Neutrophil (primary cell): Measurements from ENCODE around the gene NWD2.

ENCODE experiments used
- H3K27ac ChIP-seq: fragments of 200-600 bp; sonication (generic); 2 replicates; pipeline ENCODE4 v1.5.1; 2016; ENCODE audit warnings: mild to moderate bottlenecking, moderate library complexity
- H3K27me3 ChIP-seq: fragments of 200-600 bp; sonication (generic); 2 replicates; pipeline ENCODE4 v1.6.0; 2016; ENCODE audit warnings: mild to moderate bottlenecking
- H3K36me3 ChIP-seq: fragments of 200-600 bp; sonication (generic); 2 replicates; pipeline ENCODE4 v1.5.1; 2017
- H3K4me1 ChIP-seq, 2 experiments: fragments of 200-600 bp in 1 of 2; sonication (generic) in 1 of 2; 1 replicate in 1 of 2; 2 replicates in 1 of 2; pipeline versions ENCODE4 v1.5.1 to v1.6.1; 2013 to 2016; ENCODE audit warnings: low read depth in 1 of 2, low read length in 1 of 2, mild to moderate bottlenecking in 1 of 2, moderate library complexity in 1 of 2; ENCODE audit not compliant: control insufficient read depth in 1 of 2, insufficient read depth in 1 of 2
- H3K4me3 ChIP-seq, 2 experiments: fragments of 200-600 bp in 1 of 2; sonication (generic) in 1 of 2; 1 replicate in 1 of 2; 2 replicates in 1 of 2; pipeline ENCODE4 v1.5.1; 2013 to 2016; ENCODE audit warnings: low read depth in 1 of 2, low read length in 1 of 2, mild to moderate bottlenecking in 1 of 2, moderate library complexity in 1 of 2
- H3K9me3 ChIP-seq: fragments of 200-600 bp; sonication (generic); 2 replicates; pipeline ENCODE4 v1.5.1; 2016
- TF ChIP-seq, protein P1 (sequence below): fragments of 200-600 bp; sonication (generic); IDR thresholded peaks from 2 replicates; pipeline ENCODE4 v1.5.1; 2016; ENCODE audit warnings: antibody characterized with exemption

The NWD2 gene

DNA sequence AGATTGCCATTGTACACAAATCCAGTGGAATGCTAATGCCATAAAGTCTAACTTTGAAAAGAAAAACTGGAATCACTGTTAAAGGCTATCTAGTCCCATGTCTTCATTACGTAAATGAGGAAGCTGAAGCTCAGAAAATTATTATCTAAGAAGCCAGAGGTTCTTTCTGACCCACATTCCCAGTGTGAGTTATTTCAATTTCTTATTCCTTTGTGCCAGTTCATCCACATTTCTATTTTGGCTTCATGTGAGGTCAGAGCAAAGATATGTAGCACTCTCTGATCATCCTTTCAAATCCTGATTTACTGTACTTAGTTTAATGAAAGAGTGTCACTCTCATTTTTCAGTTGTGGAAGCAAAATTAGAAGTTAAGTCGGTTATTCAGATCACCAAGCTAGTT, 24.6 kb upstream of the NWD2 start:
- no peaks in the 10 kb centered on the region for H3K4me1 ChIP-seq
- no peaks in the 10 kb centered on the region for H3K36me3 ChIP-seq
- H3K4me3 ChIP-seq = no peak overlapping the region
- no peaks in the 10 kb centered on the region for H3K9me3 ChIP-seq
- TF ChIP-seq, protein P1, sequence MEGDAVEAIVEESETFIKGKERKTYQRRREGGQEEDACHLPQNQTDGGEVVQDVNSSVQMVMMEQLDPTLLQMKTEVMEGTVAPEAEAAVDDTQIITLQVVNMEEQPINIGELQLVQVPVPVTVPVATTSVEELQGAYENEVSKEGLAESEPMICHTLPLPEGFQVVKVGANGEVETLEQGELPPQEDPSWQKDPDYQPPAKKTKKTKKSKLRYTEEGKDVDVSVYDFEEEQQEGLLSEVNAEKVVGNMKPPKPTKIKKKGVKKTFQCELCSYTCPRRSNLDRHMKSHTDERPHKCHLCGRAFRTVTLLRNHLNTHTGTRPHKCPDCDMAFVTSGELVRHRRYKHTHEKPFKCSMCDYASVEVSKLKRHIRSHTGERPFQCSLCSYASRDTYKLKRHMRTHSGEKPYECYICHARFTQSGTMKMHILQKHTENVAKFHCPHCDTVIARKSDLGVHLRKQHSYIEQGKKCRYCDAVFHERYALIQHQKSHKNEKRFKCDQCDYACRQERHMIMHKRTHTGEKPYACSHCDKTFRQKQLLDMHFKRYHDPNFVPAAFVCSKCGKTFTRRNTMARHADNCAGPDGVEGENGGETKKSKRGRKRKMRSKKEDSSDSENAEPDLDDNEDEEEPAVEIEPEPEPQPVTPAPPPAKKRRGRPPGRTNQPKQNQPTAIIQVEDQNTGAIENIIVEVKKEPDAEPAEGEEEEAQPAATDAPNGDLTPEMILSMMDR = no peak
- no peak overlapping the region for H3K27ac ChIP-seq
- H3K27me3 ChIP-seq = no peaks in the 10 kb centered on the region

DNA sequence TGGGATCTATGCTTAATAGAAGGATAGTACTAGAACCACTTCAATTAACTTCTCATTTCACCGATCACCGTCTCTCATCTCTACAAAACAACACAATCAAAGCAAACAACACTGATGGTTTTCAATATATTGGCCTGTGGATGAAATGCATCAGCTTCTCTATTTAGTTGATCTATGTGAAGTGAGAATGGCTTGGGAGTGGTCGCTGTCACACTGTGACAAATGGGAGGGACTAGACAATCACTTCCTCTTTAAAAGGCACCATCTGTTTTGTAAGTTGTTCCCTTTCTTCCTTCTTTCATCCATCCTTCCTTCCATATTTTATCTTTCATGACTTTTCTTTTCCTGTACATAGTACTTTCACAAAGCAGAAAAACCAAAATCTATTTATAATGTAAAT, 23.9 kb upstream of the NWD2 start:
- Histone ChIP-seq H3K36me3 (no peaks in the 10 kb centered on the region), H3K9me3 (no peaks in the 10 kb centered on the region), H3K27ac (no peak overlapping the region), H3K4me3 (no peak overlapping the region), H3K4me1 (no peaks in the 10 kb centered on the region), H3K27me3 (no peaks in the 10 kb centered on the region)
- TF ChIP-seq, protein P1 = no peak

DNA sequence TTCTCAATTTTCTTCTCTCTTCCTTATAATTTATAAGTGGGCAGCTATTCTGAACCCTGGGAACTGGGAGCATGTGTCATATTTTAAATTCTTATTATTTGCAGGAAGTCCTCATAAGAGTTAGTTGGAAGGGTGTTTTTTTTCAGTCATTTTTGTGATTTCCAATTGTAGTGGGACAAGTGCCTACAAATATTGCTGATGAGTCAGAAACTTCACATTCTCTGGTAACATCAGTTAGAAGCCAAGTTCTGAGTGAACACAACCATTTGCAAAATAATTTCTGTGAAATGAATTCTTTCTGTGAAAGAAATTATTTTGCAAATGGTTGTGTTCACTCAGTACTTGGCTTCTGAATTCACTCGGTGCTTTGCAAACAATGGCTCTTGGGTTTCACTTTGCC, 20.8 kb upstream of the NWD2 start:
- Histone ChIP-seq H3K4me1 (no peaks in the 10 kb centered on the region), H3K27ac (no peak overlapping the region), H3K36me3 (no peaks in the 10 kb centered on the region), H3K27me3 (no peaks in the 10 kb centered on the region), H3K9me3 (no peaks in the 10 kb centered on the region), H3K4me3 (no peak overlapping the region)
- TF ChIP-seq, protein P1 = no peak

DNA sequence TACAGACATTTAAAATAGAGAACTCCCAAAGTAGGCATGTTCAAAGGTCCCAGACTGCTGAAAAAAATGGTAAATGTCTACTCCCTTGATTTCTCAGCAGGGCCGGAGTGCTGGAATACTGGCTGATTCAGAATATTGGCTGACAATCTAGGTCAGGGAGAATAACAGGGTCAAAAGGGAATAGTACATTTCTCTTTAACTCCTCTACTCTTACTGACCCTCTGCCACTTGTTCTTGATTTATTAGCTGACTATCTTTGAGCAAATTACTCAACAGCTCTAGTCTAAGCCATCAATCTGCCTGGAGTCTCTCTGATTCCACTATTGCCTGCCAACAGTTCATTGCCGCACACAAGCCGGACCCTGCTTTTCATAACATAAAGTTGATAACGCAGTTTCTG, 19.7 kb upstream of the NWD2 start:
- H3K27ac ChIP-seq = no peak overlapping the region
- TF ChIP-seq, protein P1 = no peak
- H3K4me3 ChIP-seq = no peak overlapping the region
- no peaks in the 10 kb centered on the region for H3K9me3 ChIP-seq
- no peaks in the 10 kb centered on the region for H3K27me3 ChIP-seq
- H3K36me3 ChIP-seq = no peaks in the 10 kb centered on the region
- H3K4me1 ChIP-seq = no peaks in the 10 kb centered on the region

DNA sequence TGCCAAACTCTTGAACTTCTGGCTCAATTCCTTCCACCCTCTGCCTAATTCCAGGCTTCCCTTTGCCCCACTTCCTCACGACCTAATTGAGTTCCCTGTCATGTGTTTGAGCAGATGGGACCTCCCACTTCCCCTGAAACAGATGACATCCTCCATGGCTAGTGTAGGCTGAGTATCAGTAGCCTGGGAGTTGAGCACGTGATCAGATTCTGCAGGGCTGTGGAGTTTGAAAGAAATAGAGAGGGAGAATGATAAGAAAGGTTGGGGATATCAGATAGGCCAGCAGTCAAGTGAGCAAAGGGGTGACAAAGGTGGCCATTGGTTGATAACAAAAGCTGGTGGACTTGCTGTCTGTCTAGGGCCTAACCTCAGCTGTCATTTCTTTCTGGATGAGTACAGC, 18.8 kb upstream of the NWD2 start:
- no peaks in the 10 kb centered on the region for H3K36me3 ChIP-seq
- no peaks in the 10 kb centered on the region for H3K9me3 ChIP-seq
- TF ChIP-seq, protein P1 = no peak
- H3K27me3 ChIP-seq = no peaks in the 10 kb centered on the region
- H3K4me3 ChIP-seq = no peak overlapping the region
- H3K4me1 ChIP-seq = no peaks in the 10 kb centered on the region
- H3K27ac ChIP-seq = no peak overlapping the region

DNA sequence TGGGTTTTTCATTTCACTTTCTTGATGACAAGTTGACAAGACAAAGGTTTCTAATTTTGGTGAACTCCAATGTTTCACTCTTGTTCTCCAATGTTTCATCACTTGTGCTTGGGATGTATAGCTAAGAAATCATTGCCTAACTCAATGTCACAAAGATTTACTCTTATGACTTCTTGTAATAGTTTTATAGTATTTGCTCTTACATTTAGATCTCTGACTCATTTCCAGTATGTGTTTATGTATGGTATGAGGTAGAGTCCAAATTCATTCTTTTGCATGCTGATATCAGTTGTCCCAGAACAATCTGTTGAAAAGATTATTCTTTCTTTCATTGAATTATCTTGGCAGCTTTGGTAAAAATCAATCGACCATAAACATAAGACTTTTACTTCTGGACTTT, 12.2 kb upstream of the NWD2 start:
- no peaks in the 10 kb centered on the region for H3K9me3 ChIP-seq
- H3K27me3 ChIP-seq = no peaks in the 10 kb centered on the region
- TF ChIP-seq, protein P1 = no peak

More for the DNA sequence above, 12.2 kb upstream of the NWD2 start:
- Histone ChIP-seq H3K4me1 (no peaks in the 10 kb centered on the region), H3K4me3 (no peak overlapping the region), H3K27ac (no peak overlapping the region), H3K36me3 (no peaks in the 10 kb centered on the region)
